Thoracic aorta (tissue), 2 donors: Measurements from ENCODE around the gene PPP1R10. TPM values are rescaled to one million over a fixed set of nuclear protein-coding genes. Genes with fewer than 3 reads are reported as not detected.

Experiments used
- ATAC-seq: fragments of 150-250 bp; one replicate; pipeline ENCODE4 v1.8.0; 2017; ENCODE audit warnings: low read depth; ENCODE audit not compliant: insufficient number of reproducible peaks, low FRiP score
- DNase-seq: peaks from one replicate; pipeline ENCODE4 v3.0.0-alpha.2; 2020; ENCODE audit warnings: low spot score
- H3K27ac ChIP-seq, 2 donors: fragments of 200-600 bp; sonication (generic); 1 replicate in 1 of 2; 2 replicates in 1 of 2; pipeline ENCODE4 v1.5.1; 2016; ENCODE audit warnings: mild to moderate bottlenecking in 2 of 2, moderate library complexity in 2 of 2
- H3K27me3 ChIP-seq: fragments of 200-600 bp; sonication (generic); replicated peaks from 2 replicates; pipeline ENCODE4 v1.6.0; 2016; ENCODE audit warnings: mild to moderate bottlenecking; ENCODE audit not compliant: insufficient read depth
- H3K36me3 ChIP-seq: fragments of 200-600 bp; sonication (generic); one replicate; pipeline ENCODE4 v1.5.1; 2016
- H3K4me1 ChIP-seq, 2 donors: fragments of 200-600 bp; sonication (generic); 1 replicate in 1 of 2; 2 replicates in 1 of 2; pipeline versions ENCODE4 v1.5.1 to v1.6.0; 2016; ENCODE audit warnings: low read depth in 2 of 2, mild to moderate bottlenecking in 1 of 2; ENCODE audit not compliant: control insufficient read depth in 1 of 2
- H3K4me3 ChIP-seq: fragments of 200-600 bp; sonication (generic); 2 replicates; pipeline ENCODE4 v1.5.1; 2016; ENCODE audit warnings: mild to moderate bottlenecking
- H3K9me3 ChIP-seq: fragments of 200-600 bp; sonication (generic); 2 replicates; pipeline ENCODE4 v1.5.1; 2016
- CTCF ChIP-seq: fragments of 200-600 bp; sonication (generic); IDR thresholded peaks from one replicate; pipeline ENCODE4 v1.5.1; 2019; ENCODE audit warnings: antibody characterized with exemption
- total RNA-seq, 2 donors: library from RNA; depleted of rRNA; stranded (reverse); fragments of >200 nt; gene quantifications; one replicate each; pipeline versions ENCODE4 v1.1.0 to v1.2.3, GENCODE V29; 2016

The PPP1R10 gene
- total RNA-seq, 2 donors from 2014 or later: 28.7 to 43.1 TPM

- no peaks in the 10 kb centered on the region for H3K4me1 ChIP-seq
- H3K36me3 ChIP-seq: peaks cover 35% of the 10 kb centered on the region
- H3K9me3 ChIP-seq: no peaks in the 10 kb centered on the region
- DNase-seq (no peak), ATAC-seq (no peak)
- no peak overlapping the region for H3K4me3 ChIP-seq
- no peaks in the 10 kb centered on the region for H3K27me3 ChIP-seq
- no peak overlapping the region for H3K27ac ChIP-seq
- TF ChIP-seq CTCF: no peak
Measured at GRCh38 chr6:30592287-30592686, 24.8 kb downstream of the PPP1R10 start.

GRCh38 chr6:30591008-30591407 is 26.0 kb downstream of the PPP1R10 start:
- Histone ChIP-seq H3K27ac (no peak overlapping the region), H3K9me3 (no peaks in the 10 kb centered on the region), H3K4me3 (no peak overlapping the region), H3K4me1 (no peaks in the 10 kb centered on the region), H3K27me3 (no peaks in the 10 kb centered on the region), H3K36me3 (peaks cover 44% of the 10 kb centered on the region)
- ATAC-seq: no peak
- TF ChIP-seq CTCF: no peak
- no peak for DNase-seq

- H3K36me3 ChIP-seq: peaks cover 49% of the 10 kb centered on the region
Measured at GRCh38 chr6:30590509-30590908, 26.5 kb downstream of the PPP1R10 start.

GRCh38 chr6:30589754-30590358 is 27.2 kb downstream of the PPP1R10 start:
- ATAC-seq (no peak), DNase-seq (no peak)
- Histone ChIP-seq H3K9me3 (no peaks in the 10 kb centered on the region), H3K4me1 (no peaks in the 10 kb centered on the region), H3K4me3 (no peak overlapping the region), H3K27me3 (no peaks in the 10 kb centered on the region), H3K36me3 (peaks cover 55% of the 10 kb centered on the region), H3K27ac (no peak overlapping the region)
- TF ChIP-seq CTCF: no peak

More at GRCh38 chr6:30590509-30590908, 26.5 kb downstream of the PPP1R10 start:
- no peak for DNase-seq
- ATAC-seq: no peak
- Histone ChIP-seq H3K27ac (no peak overlapping the region), H3K4me1 (no peaks in the 10 kb centered on the region), H3K9me3 (no peaks in the 10 kb centered on the region), H3K27me3 (no peaks in the 10 kb centered on the region), H3K4me3 (no peak overlapping the region)
- TF ChIP-seq CTCF: no peak

GRCh38 chr6:30583921-30584320 is 33.1 kb downstream of the PPP1R10 start:
- Histone ChIP-seq H3K36me3 (peaks cover 80% of the 10 kb centered on the region), H3K4me3 (no peak overlapping the region)
- ATAC-seq: no peak

More at GRCh38 chr6:30583921-30584320, 33.1 kb downstream of the PPP1R10 start:
- no peaks in the 10 kb centered on the region for H3K27me3 ChIP-seq
- DNase-seq: no peak
- TF ChIP-seq CTCF: no peak
- H3K27ac ChIP-seq: no peak overlapping the region
- no peaks in the 10 kb centered on the region for H3K9me3 ChIP-seq
- H3K4me1 ChIP-seq: no peaks in the 10 kb centered on the region
